Stimulated activated memory B cell treated with anti-CD40 and anti-IgM and Interleukin-4, amounts not matched to agents 10 μg/mL and 1 μg/mL and 100 μg/mL, for 72 hours (primary cell): Measurements from ENCODE around the gene NEDD9.

Experiments used
- ATAC-seq: fragments of 150-1000 bp; cut with Tn5 transposase; 2 replicates; pipeline ENCODE4 v1.10.0; 2021
- H3K27ac Mint-ChIP-seq: one replicate; pipeline ENCODE4 v1.8.0; 2022; ENCODE audit warnings: mild to moderate bottlenecking, mixed read lengths
- H3K27me3 Mint-ChIP-seq: one replicate; pipeline ENCODE4 v1.8.0; 2022; ENCODE audit warnings: mixed read lengths
- H3K36me3 Mint-ChIP-seq: one replicate; pipeline ENCODE4 v1.8.0; 2022; ENCODE audit warnings: mixed read lengths
- H3K4me1 Mint-ChIP-seq: one replicate; pipeline ENCODE4 v1.8.0; 2022; ENCODE audit warnings: mixed read lengths
- H3K4me3 Mint-ChIP-seq: one replicate; pipeline ENCODE4 v1.8.0; 2022; ENCODE audit warnings: mild to moderate bottlenecking, moderate library complexity, mixed read lengths
- H3K9me3 Mint-ChIP-seq: one replicate; pipeline ENCODE4 v1.8.0; 2022; ENCODE audit warnings: mixed read lengths

Gene NEDD9

DNA sequence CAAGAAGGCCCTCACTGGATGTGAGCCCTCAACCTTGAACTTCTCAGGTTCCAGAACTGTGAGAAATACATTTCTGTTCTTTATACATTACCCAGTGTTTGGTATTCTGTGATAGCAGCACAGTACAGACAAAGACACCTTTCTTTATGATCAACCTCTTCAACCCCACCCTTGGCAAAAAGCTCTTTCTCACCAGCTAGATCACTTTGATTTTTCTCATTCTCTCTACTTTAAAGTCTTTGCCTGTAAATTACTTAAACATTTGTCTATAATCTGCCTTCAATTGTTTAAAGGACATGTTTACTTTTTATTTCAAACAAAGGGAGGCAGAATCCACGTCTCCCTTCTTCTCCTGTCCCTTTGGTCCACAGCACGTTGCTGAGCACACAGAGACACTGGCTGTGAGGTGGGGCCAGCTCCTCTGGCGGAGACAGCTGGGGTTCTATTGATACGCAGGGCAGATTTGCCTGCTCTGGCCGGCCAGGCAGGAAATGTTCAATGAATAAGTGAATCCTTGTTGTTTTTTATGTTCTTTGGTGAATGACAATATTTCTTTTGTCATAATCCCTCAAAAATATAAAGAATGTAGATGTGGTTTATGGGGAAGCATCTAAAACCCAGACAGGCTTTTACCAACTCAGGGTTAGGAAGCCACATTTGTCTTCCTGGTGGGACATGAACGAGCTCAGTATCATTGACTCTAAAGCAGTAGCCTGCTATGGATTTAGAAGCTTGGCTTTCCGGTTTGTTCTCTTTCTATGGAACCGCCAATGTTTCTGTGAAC, 52.9 kb downstream of the NEDD9 start:
- no peak for ATAC-seq
- no peak overlapping the region for H3K27ac Mint-ChIP-seq
- no peaks in the 10 kb centered on the region for H3K4me1 Mint-ChIP-seq
- no peaks in the 10 kb centered on the region for H3K27me3 Mint-ChIP-seq
- no peak overlapping the region for H3K4me3 Mint-ChIP-seq
- peaks cover 16% of the 10 kb centered on the region for H3K36me3 Mint-ChIP-seq
- no peaks in the 10 kb centered on the region for H3K9me3 Mint-ChIP-seq

DNA sequence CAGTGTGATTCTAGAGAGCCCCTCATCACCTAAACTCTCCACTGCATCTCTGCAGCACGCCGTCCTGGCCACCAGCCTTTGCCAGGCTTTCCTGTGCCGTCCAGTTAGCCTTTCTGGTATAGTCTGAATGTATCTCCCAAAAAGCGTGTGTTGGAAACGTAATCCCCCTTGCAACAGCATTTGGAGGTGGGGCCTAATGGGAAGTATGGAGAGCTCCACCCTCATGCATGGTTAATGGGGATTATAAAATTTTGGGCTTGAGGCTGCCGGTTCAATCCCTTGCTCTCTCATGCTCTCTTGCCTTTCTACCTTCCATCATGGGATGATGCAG, 53.4 kb downstream of the NEDD9 start:
- Mint-ChIP-seq H3K4me3 (no peak overlapping the region), H3K9me3 (no peaks in the 10 kb centered on the region), H3K27me3 (no peaks in the 10 kb centered on the region), H3K27ac (no peak overlapping the region), H3K4me1 (no peaks in the 10 kb centered on the region), H3K36me3 (peaks cover 10% of the 10 kb centered on the region)
- ATAC-seq: no peak

DNA sequence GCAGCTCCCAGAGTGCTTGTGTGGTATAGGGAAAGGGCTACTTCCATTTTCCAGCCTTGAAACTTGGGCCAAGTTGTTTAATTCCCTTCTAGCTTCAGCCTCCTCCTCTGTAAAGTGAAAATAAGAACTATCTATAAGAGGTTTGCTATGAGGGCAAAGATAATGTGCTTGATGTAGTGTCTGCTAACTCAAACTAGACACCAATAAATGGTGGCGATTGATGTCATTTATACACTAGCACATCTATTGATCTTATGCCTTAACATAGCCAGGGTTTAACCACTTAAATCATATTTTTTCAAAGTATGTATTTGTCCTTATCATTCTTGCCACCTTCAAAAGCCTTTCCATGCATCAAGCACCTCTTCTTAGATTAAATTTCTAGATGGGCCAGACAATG, 55.2 kb downstream of the NEDD9 start:
- H3K27me3 Mint-ChIP-seq: no peaks in the 10 kb centered on the region
- no peaks in the 10 kb centered on the region for H3K9me3 Mint-ChIP-seq
- no peak overlapping the region for H3K4me3 Mint-ChIP-seq
- no peaks in the 10 kb centered on the region for H3K36me3 Mint-ChIP-seq
- ATAC-seq: no peak
- no peak overlapping the region for H3K27ac Mint-ChIP-seq
- peaks cover 9% of the 10 kb centered on the region for H3K4me1 Mint-ChIP-seq

DNA sequence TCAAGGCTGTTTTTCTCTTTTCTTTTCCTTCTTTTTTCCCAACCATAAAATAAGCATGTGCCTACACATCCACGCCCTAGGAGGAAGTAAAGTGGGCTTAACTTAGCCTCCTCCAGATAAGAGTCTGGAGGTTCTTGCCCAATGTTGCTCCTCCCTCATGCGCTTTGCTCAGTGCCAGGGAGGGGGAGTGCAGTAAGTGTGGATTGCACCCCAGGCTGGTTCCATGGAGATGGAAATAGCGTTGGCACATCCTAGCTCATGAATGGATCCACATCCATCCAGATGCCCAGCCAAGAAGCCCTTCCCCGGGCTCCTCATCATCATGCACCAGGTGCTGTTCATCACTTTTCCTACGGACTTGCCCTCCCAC, 58.2 kb downstream of the NEDD9 start:
- Mint-ChIP-seq H3K4me3 (no peak overlapping the region), H3K27ac (no peak overlapping the region), H3K36me3 (no peaks in the 10 kb centered on the region), H3K27me3 (no peaks in the 10 kb centered on the region), H3K4me1 (peaks cover 11% of the 10 kb centered on the region), H3K9me3 (no peaks in the 10 kb centered on the region)
- ATAC-seq: no peak

DNA sequence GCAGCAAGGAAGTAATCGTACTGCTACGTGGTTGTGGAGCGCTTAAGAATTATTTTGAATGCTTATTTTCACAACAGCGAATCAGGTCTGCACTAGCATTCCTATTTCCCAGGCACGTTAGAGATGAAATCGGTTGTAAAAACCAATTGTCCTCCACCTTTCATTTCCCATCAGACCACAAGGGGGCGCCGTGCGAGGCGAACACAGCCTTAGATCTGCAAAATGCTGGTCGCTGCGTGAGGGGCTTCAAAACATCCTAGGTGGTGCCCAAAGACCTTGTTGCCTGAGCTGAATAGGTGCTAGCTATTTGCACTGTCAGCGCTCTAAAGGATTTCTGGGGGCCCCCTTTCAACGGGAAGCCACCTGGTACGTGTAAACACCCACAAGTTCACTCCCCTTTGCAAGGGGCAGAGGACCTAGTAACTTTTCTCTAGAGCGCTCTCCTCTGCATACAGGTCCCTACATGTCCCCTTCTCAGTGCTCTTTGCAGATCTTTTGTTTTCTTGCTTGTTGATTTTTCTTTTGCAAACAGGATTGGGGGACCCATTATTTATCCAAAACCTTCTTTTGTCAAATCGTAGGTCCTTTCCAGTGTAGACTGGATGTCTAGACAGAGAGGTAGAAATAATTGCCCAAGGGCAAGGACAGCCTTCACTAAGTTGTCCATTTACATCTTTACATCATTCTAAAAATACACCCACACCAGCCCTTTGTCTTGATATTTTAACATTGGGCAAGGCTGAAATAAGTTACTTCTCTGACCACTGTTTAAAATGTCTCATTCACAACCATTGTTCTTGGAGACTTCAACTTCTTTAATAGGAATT, 59.8 kb downstream of the NEDD9 start:
- Mint-ChIP-seq H3K4me1 (peaks cover 11% of the 10 kb centered on the region), H3K36me3 (no peaks in the 10 kb centered on the region), H3K4me3 (peak overlapping the region; percentile 35), H3K9me3 (no peaks in the 10 kb centered on the region), H3K27ac (no peak overlapping the region), H3K27me3 (no peaks in the 10 kb centered on the region)
- ATAC-seq: peak; percentile 59

DNA sequence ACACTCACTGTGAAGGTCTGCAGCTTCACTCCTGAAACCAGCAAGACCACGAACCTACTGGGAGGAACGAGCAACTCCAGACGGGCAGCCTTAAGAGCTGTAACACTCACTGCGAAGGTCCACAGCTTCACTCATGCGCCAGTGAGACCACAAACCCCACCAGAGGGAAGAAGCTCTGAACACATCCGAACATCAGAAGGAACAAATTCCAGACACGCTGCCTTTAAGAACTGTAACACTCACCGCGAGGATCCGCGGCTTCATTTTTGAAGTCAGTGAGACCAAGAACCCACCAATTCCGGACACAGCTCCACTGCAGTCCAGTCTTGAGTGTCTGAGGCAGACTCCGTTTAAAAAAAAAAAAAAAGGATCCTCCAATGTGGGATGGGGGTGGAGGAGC, 60.5 kb downstream of the NEDD9 start:
- H3K27ac Mint-ChIP-seq: no peak overlapping the region
- no peaks in the 10 kb centered on the region for H3K9me3 Mint-ChIP-seq
- H3K4me1 Mint-ChIP-seq: peaks cover 11% of the 10 kb centered on the region
- no peaks in the 10 kb centered on the region for H3K27me3 Mint-ChIP-seq
- no peak for ATAC-seq
- no peaks in the 10 kb centered on the region for H3K36me3 Mint-ChIP-seq
- no peak overlapping the region for H3K4me3 Mint-ChIP-seq

DNA sequence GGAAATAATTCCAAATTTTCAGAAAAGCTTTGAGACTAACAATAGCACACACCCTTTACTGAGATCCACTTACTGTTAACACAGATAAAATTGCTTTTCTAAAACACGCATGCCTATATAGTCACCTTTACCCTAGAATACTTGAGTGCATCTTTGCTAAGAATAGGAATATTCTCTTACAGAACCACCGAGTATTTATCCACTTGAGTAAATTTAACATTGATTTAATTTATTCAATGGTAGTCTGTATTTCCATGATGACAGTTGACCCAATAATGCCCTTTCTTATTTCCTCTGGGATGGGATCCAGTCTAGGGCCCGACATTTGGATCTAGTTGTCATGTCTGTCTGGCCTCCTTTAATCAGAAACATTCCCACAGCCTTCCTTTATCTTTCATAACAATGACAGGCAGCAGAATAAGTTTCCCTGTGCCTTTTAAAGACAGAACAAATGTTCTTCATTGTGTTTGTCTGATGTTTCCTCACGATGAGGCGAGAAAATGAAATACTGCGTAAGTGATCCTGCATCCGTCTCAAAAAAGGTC, 64.3 kb downstream of the NEDD9 start:
- Mint-ChIP-seq H3K9me3 (no peaks in the 10 kb centered on the region), H3K4me1 (peaks cover 11% of the 10 kb centered on the region), H3K27ac (no peak overlapping the region), H3K36me3 (no peaks in the 10 kb centered on the region), H3K27me3 (no peaks in the 10 kb centered on the region), H3K4me3 (no peak overlapping the region)
- ATAC-seq: no peak

DNA sequence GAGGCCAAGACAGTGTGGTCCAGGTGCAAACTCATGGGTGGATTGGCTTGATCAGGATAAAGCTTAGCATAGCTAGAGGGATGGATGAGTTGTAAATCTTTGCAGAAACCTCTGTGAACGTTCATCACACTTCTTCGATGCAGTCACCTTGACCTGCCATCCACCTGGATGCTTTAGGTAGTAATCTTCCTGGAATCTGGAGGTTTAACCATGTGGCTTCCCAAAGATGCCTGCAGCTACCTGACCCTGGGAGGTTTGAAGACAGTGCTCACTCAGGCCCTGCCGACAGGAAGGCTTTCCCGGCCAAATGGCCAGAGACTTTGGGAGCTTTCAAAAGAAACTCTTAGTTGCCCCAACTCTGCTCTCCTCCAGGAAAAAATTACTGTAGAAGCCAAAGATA, 65.5 kb downstream of the NEDD9 start:
- no peak overlapping the region for H3K27ac Mint-ChIP-seq
- H3K9me3 Mint-ChIP-seq: no peaks in the 10 kb centered on the region
- ATAC-seq: no peak
- H3K27me3 Mint-ChIP-seq: no peaks in the 10 kb centered on the region
- H3K4me1 Mint-ChIP-seq: no peaks in the 10 kb centered on the region
- H3K36me3 Mint-ChIP-seq: no peaks in the 10 kb centered on the region
- no peak overlapping the region for H3K4me3 Mint-ChIP-seq

DNA sequence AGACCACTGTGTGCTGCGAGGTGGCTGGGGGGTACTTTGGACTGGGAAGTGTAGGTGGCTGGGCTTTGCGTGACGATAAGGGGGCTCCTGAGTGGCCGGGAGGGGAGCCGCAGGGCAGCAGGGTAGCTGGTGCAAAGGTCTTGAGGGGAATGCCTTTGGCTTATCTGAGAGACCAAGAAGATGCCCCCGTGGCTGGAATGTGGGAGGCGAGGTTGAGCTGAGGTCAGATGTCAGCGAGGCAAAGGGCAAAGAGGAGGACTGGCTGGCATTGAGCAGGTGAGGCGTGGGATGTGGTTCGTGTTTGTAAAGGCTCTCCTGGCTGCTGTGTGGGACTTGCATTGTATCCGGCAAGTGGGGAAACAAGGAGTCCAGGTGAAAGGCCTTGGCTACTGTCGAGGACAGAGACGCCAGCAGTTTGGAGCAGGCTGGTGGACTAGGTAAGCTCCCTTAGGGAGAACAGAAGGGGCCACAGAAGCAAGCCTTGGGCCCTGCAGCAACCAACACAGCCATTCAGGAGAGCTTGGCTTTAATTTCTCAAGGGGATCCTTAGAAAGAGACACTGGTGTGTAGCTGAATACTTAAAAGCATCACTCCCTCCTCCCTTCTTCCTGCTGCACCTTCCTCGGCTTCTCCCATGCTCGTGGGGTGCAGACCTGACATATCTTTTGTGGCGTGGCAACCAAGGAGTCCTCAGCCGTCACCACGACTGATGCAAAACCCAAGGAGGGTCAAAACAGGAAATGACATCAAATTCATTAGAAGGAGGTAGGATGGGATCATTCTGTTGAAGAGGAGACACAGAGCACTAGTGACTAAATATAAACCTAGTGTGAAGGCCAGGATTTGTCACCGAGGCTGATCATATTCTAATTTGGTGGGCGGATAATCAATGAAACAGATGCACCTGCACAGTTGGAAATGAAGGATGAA, 67.5 kb downstream of the NEDD9 start:
- Mint-ChIP-seq H3K27me3 (no peaks in the 10 kb centered on the region), H3K36me3 (no peaks in the 10 kb centered on the region), H3K4me3 (no peak overlapping the region), H3K4me1 (no peaks in the 10 kb centered on the region), H3K27ac (no peak overlapping the region), H3K9me3 (no peaks in the 10 kb centered on the region)
- no peak for ATAC-seq

DNA sequence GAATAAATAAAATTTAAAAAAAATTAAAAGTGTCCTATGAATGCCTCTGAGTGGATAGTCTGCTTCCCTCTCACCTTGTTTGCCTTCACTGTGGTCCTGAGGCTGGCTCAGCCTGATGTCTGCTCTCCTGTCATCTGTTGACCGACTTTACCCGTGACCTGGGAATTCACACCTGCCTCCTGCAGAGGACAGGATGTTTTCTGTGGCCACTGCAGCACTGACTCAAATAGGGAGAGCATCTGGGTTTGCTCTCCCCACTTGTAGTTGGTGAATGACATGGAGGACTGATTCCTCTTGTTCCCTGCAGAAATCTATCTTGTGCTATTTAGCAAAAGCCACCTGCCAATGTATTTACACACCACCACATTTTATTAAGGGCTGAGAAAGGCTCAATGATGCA, 68.5 kb downstream of the NEDD9 start:
- no peaks in the 10 kb centered on the region for H3K27me3 Mint-ChIP-seq
- ATAC-seq: no peak

DNA sequence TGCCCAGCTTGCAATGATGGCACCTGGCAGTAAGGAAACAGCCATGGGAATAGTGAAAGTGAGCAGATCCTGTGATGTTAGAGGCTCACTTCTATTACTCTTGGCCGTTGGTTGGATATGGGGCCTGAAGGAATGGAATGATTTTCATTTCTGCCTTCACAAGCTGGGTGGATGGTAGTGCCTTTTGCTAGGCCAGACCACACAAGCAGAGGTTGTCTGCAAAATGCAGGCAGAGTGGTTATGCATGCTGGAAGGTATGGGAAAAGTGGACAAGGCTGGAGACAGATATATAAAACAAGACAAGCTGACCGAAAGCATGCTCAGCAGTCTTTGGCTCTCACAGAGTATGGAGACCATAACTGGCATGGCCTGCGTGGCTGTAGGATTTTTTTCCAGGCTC, 70.2 kb downstream of the NEDD9 start:
- Mint-ChIP-seq H3K36me3 (no peaks in the 10 kb centered on the region), H3K4me3 (no peak overlapping the region), H3K27me3 (no peaks in the 10 kb centered on the region), H3K9me3 (no peaks in the 10 kb centered on the region), H3K27ac (no peak overlapping the region), H3K4me1 (no peaks in the 10 kb centered on the region)
- ATAC-seq: no peak

More for the DNA sequence above, 68.5 kb downstream of the NEDD9 start:
- no peak overlapping the region for H3K4me3 Mint-ChIP-seq
- no peaks in the 10 kb centered on the region for H3K4me1 Mint-ChIP-seq
- H3K27ac Mint-ChIP-seq: no peak overlapping the region
- no peaks in the 10 kb centered on the region for H3K36me3 Mint-ChIP-seq
- no peaks in the 10 kb centered on the region for H3K9me3 Mint-ChIP-seq

DNA sequence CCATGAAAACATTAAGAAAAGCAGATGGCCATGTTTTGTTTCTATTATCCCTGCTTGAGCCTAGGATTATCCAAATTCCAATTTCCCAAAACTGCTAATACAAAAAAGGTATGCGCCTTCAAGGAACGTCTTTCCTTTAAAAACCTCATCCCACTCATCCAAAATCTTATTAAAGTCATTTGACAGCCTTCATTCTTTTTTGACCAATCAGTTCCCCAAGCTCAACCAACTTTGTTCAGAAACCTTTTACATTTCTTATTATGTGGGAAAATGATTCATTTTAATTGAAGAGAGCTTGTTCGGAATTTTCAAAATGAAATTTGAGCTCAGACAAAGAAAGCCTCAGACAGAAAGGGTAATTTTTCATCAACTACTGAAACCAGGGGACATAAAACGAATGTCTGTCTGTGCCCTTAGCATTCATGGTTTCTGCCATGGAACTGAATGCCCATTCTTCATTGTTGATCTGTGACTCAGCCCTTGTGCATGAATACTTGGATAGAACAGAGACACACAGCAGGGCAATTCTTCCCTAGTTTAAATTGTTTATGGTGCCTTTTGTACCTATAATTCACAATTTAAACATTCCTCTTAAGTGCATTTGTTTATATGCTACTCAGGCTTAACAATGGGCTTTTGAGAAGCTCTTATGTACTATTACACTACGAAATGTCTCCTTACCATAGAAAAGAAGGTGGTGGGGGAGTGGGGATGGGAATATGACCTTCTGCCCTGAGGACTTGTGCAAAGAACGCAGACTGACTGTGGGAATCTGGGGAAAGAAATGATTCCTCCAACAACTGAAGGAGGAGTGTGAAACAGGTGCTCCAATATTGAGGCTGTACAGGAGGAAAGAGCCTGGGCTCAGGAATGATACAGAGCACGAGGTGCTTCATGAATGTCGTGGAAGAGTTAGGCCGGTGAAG, 71.2 kb downstream of the NEDD9 start:
- H3K9me3 Mint-ChIP-seq: no peaks in the 10 kb centered on the region
- ATAC-seq: no peak
- no peak overlapping the region for H3K4me3 Mint-ChIP-seq
- no peak overlapping the region for H3K27ac Mint-ChIP-seq
- H3K36me3 Mint-ChIP-seq: no peaks in the 10 kb centered on the region
- H3K4me1 Mint-ChIP-seq: no peaks in the 10 kb centered on the region
- H3K27me3 Mint-ChIP-seq: no peaks in the 10 kb centered on the region

DNA sequence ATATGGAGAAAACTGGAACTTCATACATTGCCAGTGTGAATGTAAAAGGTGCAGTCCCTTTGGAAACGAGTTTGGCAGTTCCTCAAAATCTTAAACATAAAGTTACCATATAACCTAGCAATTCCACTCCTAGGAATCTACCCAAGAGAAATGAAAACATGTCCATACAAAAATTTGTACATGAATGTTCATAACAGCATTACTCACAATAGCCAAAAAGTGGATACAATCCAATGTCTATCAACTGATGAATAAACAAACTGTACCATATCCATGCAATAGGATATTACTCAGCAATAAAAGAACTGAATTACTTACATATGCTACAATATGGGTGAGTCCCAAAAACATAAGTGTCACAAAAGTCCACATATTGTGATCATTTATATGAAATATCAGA, 72.3 kb downstream of the NEDD9 start:
- no peaks in the 10 kb centered on the region for H3K9me3 Mint-ChIP-seq
- H3K36me3 Mint-ChIP-seq: no peaks in the 10 kb centered on the region
- no peaks in the 10 kb centered on the region for H3K27me3 Mint-ChIP-seq
- ATAC-seq: no peak
- no peak overlapping the region for H3K4me3 Mint-ChIP-seq
- no peak overlapping the region for H3K27ac Mint-ChIP-seq
- H3K4me1 Mint-ChIP-seq: no peaks in the 10 kb centered on the region

DNA sequence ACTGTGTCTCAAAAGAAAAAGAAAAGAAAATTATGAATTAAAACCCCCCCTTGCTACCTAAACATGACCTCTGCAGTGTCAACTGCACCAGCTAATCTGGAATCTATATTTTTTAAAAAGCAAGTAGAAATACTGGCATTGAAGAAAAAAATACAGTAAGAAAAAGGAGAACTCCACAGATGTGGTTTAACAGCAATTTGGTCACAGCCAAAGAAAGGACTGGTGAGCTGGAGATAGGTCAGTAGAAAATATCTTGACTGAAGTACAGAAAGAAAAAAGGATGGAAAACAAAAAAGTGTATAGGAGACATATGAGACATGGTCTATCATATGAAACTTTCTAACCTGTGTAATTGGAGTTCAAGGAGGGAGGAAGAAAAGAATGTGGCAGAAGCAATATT, 76.9 kb downstream of the NEDD9 start:
- H3K36me3 Mint-ChIP-seq: no peaks in the 10 kb centered on the region
- no peak overlapping the region for H3K4me3 Mint-ChIP-seq
- no peak for ATAC-seq
- H3K27me3 Mint-ChIP-seq: no peaks in the 10 kb centered on the region
- H3K27ac Mint-ChIP-seq: no peak overlapping the region
- H3K4me1 Mint-ChIP-seq: peaks cover 8% of the 10 kb centered on the region
- no peaks in the 10 kb centered on the region for H3K9me3 Mint-ChIP-seq
